HG03469 (cell line): ENCODE measurements around the gene HMGXB4.
"Not testable (repeated sequence)": the region's sequence is repeated elsewhere in the genome, so short reads cannot be mapped to it uniquely, and the experiment has no call there.

Experiments
- ATAC-seq: cut with Tn5 transposase; IDR thresholded peaks from one replicate; pipeline ENCODE4 v1.9.1; 2021; ENCODE audit warnings: mild to moderate bottlenecking, moderate library complexity, moderate number of reproducible peaks; ENCODE audit not compliant: unreplicated experiment

The HMGXB4 gene, protein sequence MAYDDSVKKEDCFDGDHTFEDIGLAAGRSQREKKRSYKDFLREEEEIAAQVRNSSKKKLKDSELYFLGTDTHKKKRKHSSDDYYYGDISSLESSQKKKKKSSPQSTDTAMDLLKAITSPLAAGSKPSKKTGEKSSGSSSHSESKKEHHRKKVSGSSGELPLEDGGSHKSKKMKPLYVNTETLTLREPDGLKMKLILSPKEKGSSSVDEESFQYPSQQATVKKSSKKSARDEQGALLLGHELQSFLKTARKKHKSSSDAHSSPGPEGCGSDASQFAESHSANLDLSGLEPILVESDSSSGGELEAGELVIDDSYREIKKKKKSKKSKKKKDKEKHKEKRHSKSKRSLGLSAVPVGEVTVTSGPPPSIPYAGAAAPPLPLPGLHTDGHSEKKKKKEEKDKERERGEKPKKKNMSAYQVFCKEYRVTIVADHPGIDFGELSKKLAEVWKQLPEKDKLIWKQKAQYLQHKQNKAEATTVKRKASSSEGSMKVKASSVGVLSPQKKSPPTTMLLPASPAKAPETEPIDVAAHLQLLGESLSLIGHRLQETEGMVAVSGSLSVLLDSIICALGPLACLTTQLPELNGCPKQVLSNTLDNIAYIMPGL

DNA sequence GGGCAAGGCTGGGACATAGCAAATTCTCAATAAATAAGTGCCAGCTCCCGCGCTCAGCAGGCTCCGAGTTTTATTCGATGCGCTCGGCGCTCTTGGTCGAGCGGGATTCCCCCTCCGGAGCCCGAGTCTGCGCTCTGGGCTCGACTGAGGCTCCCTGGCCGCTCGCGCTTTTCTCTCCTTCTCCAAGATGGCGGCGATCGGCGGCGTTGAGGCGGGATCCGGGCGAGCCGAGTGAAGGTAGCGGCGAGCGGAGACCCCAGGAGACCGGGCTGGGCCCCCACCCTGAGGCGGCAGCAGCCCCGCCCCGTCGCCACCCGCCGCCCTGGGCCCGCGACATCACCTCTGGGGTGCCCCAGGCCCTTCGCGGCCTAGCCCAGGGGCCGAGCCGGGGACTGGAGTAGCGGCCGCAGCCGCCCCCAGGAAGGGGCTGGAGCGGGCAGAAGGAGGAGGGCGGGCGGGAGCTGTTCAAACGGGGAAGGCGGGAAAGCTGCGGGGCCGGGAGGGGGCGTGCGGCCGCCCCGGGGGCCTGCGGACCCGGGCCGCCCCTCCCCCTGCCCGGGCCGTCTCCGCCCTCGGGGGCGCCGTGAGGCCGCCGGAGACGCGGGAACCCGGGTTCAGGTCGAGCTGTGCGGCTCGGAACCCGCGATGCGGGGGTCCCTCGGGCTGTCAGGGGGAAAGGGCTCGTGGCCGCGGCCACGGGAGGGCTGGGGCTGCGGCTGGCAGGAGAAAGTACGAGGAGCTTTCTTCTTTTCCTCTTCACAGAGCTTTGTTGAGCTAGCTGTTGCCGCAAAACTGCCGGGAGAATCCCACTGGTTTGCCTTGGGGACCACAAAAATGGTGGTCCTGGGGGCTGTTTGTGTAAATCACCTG, at the start of gene HMGXB4:
Gene HMGXB4 (plus strand): TSS at position 173 of the 870 bp plus-strand sequence. CDS start 4,898 bp downstream, outside the sequence.
- peak; percentile 79 for ATAC-seq

DNA sequence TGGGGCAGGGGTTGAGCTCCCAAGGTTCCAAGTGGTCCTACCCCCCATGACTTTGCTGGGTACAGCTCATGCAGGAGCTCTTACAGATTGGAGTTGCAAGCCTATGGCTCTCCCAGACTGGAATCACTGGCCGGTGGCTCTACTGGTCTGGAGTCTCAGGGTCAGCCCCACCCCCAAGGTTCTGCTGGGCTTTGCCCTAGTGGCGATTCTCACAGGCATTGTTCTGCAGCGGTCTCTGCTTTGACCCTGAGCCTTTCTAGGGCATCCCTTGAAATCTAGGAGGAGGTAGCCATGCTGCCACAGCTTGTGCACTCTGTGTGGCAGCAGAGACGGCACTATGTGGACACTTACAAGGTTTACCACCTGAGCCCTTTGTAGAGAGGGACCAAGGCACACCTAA, 49.3 kb upstream of the HMGXB4 start:
- no peak for ATAC-seq

DNA sequence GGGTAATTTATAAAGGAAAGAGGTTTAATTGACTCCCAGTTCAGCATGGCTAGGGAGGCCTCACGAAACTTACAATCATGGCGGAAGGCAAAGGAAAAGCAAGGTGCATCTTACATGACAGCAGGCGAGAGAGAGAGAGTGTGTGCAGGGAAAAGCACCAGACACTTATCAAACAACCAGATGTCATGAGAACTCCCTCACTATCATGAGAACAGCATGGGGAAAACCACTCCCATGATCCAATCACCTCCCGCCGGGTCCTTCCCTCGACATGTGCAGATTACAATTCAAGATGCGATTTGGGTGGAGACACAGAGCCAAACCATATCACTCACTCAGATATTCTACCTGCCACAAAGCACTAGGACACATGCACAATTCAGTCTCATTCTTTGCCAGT, 48.1 kb upstream of the HMGXB4 start:
- ATAC-seq: no peak

DNA sequence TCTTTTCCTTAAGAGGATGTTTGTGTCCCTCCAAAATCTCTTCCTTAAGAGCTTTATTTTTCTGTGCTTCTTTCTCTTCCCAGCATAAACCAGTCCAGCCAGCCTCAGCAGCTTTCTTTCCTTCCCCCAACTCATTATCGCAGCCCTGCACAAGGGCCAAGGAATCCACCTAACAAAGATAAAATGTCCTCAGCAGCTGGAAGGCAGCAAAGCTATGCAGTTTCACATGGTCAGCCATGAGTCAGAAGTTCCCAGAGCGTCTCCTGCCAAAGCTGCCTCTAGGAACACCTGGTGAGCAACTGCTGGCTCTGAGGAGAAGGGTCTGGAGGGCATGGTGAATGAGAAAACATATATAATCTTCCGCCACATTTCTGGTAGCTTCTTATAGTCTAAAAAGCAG, 45.3 kb upstream of the HMGXB4 start:
- no peak for ATAC-seq

DNA sequence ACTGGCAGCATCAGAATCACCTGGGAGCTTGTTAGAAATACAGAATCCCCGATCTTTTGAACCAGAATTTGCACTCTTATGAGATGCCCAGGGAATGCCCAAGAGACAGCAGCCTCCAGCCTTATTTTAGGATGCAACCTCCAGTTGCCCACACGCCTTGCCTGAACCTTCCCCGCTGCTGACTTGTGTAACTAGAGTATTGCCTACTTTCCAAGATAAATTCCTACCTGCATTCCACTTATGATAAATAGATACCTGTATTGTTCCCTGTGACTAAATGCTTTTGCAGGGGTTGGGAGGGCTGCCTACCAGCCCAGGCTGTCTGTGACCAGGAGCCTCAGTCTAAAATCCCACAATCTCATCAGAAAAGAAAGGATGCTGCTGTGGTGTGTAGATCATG, 44.3 kb upstream of the HMGXB4 start:
- no peak for ATAC-seq

DNA sequence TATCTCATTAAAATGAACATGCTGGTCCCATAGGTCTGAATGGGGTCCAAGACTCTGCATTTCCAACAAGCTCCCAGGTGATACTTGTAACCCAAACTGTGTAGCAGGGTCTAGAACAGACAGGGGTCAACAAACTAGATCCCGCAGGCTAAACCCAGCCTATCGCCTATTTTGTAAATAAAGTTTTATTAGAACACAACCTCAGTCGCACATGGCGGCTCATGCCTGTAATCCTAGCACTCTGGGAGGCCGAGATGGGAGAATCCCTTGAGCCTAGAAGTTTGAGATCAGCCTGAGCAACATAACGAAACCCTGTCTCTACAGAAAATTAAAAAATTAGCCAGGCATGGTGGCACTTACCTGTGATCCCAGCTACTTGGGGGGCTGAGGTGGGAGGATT, 42.3 kb upstream of the HMGXB4 start:
- ATAC-seq: no peak

DNA sequence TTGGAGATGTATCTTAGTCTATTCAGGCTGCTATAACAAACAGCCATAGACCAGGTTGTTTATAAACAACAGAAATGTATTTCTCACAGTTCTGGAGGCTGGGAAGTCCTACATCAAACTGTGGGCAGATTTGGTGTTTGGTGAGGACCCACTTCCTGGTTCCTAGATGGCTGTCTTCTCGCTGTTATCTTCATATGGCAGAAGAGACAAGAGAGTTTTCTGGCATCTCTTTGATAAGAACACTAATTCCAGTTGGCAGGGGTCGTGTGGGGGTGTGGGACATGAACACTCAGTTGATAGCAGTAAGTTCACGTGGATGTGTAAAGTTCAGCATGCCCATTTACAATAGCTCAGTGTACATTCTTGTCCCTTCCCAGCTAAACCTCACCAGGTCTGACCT, 41.3 kb upstream of the HMGXB4 start:
- no peak for ATAC-seq

DNA sequence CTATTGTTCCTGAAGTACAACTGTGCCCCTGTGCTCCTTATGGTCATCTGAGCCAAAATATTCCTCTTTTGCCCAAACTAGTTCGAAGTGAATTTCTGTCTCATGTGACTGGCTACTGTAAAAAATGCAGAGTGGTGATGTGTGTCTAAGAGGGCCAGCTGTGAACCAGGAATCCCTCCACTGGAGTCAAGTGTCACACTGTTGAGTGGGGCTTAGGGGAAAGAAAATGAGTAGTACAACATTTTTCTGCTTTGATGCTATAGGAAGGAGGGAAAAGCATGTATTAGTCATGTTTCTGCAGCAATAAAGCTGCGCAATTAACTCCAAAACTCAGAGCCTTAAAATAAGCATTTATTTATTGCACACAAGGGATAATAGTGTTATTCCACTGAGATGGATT, 39.8 kb upstream of the HMGXB4 start:
- ATAC-seq: no peak

DNA sequence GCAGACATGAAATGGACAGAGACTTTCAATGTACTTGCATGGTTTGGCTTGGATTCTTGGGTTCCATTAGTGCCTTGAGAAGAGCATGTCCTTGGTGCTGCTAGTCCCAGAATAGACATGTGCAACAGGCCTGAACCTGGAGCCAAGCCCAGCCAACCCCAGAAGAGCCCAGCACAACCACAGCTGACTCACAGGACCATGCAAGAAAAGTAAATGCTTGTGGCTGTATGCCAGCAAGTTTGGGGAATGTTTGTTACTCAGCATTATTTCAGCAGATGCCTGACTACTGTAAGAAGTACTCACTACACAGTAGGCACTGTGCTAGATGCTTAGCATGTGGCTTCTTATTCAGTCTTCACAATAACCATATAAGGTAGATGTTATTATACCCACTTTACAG, 39.2 kb upstream of the HMGXB4 start:
- no peak for ATAC-seq

DNA sequence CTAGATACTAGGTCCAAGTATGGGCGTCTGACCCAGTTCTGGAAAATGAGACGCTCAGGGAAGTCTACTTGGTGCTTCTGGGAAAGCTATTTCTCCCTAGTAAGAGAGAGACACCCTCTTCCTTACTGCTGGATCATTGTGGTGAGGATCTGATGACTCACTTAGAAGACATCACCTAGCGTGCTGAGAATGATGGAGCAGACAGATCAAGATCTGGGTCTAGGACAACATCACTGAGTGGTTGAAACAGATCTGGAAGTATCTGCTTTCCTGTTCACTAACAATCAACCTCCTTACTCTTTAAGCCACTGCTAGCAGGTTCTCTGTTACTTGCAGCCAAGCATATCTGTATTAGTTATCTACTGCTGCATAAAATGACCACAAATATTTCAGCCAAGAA, 38.3 kb upstream of the HMGXB4 start:
- no peak for ATAC-seq

DNA sequence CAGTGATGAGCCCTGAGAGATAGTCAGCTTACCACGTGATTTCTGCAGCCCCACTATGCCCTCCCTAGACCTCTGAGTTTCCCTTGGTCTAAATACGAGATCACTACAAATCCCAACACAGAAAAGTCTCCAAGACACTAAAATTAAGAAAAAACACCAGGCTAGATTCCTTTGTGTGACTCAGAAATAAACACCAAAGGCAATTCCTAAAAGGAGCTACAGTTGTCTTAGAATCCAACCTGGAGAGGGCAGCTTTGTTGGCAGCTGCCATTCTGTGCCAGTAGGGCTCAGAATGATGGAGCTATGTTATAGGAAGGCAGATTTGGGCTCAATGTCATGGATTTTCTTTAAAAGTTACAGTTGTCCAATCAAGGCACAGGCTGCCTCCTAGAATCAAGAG, 37.1 kb upstream of the HMGXB4 start:
- no peak for ATAC-seq

DNA sequence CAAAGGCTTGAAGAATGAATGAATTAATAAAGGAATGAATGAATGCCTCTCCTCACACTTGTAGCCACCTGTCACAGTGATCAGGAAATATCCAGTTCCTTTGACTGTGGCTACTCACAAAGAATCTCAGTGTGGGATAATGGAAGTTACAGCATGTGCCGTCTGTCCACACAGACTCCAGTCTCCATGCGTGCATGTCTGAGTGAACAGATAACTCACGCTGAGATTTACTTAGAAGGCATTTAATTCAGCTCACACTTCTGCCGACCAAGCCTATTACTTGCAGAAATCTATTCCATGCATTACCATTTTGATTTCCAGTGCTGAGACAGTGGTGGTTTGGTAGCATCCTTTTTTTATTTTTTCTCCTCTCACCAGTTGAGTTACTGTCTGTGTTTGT, 32.3 kb upstream of the HMGXB4 start:
- ATAC-seq: no peak

DNA sequence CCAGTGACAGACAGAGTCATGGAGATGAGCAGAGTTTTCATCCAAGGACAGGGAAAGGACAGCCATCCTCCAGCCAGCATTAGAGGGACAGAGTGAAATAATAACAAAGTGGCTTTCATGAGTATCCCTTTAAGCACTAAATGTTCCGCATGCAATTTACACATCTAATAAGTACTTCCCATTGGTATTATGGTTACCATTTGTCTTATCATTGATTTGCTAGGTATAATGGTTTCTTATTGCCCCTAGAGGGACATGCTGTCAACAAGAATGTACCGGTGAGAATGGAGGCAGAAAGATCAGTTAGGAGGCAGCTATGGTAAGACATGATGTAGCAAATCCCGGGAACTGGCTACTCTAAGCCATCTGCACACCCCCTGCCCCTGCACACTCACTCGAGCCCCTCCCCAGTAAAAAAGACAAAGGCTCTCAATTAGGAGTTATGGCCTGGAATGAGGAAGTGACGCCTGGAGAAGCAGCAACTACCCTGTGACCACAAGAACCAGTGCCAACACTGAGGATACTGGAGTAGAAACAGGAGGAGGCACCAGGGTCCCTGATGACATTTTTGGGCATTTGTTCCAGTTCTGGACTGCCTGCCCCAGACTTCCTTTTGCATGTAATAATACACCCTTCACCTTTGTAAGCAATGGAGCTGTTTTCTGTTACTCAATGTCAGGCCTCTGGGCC, 30.2 kb upstream of the HMGXB4 start:
- no peak for ATAC-seq

DNA sequence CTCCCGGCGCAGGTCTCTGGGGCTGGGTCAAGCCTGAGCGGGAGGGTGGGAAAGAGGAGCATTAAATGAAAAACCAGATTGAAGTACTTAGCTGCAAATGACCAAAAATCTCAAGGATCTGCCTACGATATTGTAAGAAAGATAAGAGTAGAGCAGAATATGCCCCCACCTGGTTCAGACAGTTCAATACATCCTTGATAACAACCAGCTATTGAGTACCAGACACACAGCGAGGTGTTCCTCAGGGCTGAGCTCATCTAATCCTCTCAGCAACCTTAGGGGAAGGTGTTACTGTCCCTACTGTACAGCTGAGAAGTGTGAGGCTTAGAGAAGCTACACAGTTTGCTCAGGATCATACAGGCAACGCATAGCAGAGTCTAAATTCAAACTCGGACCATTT, 27.4 kb upstream of the HMGXB4 start:
- no peak for ATAC-seq

DNA sequence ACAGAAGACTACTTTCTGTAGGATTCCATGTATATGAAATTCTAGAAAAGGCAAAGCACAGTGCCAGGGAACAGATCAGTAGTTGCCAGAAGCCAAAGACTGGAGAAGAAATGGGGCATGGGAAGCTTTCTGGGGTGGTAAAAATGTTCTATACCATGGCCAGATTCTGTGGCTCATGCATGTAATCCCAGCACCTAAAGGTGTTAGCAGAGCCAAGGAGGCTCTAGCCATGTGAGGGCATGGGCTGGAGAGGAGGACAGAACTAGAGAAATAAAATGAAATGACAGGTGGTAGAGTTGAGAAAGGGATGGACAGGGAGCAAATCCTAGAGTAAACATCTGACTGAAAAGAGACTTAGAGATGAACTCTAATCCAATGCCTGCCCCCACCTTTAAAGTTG, 26.9 kb upstream of the HMGXB4 start:
- no peak for ATAC-seq

DNA sequence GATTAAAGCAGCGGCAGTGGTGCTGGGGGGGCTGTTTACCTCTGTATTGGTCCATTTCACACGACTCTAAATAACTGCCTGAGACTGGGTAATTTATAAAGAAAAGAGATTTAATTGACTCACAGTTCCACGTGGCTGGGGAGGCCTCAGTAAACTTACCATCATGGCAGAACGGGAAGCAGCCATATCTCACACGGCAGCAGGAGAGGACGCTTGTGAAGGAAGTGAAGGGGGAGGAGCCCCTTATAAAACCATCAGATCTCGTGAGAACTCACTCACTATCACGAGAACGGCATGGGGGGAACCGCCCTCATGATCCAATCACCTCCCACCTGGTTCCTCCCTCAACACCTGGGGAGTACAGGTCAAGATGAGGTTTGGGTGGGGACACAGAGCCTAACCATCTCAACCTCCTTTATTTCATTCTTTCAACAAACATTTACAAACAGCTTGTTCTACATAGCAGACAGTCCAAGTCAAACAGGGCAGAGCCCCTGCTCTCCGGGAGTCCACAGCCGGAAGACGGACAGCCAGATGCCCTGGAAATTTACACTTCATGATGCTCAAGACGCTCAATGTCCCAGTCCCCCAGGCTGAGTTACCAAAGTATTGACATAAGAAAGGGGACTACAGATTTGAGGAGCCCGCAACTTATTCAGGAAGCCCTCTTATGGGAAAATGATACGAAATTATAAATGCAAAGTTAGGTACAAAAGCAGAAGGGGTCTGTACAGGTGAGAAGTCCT, 26.3 kb upstream of the HMGXB4 start:
- no peak for ATAC-seq

DNA sequence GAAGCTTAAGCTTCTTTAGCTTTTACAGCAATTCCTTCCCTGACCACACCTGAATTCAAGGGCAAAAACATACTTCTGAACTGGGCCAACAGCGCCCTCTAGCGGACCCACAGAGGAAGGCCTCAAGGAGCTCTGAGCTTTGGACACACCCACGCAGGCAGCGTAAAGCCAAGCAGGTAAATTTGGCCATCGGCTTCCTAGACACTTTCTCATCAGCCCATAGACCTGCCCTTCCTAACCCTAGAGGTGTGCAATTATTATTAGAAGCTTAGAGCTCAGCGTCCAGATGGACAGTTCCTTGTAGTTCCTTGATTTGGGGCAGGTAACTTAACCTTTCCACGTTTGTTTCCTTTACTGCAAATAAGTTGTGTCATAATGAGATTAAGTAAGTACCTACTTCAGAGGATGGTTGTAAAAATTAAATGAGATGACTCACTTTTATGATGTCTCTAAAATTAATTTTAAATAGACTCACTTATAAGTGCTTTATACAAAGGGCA, 25.7 kb upstream of the HMGXB4 start:
- no peak for ATAC-seq

DNA sequence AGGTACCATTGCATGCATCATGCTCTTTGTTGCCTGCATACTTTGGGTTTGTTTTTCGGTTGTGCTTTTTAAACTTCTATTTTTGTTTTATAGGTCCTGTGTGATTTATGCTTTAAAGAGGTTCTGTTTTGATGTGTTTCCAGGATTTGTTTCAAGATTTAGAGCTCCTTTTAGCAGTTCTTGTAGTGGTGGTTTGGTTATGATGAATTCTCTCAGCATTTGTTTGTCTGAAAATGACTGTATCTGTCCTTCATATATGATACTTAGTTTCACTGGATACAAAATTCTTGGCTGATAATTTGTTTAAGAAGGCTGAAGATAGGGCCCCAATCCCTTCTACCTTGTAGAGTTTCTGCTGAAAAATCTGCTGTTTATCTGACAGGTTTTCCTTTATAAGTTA, 18.5 kb upstream of the HMGXB4 start:
- not testable (repeated sequence) for ATAC-seq

DNA sequence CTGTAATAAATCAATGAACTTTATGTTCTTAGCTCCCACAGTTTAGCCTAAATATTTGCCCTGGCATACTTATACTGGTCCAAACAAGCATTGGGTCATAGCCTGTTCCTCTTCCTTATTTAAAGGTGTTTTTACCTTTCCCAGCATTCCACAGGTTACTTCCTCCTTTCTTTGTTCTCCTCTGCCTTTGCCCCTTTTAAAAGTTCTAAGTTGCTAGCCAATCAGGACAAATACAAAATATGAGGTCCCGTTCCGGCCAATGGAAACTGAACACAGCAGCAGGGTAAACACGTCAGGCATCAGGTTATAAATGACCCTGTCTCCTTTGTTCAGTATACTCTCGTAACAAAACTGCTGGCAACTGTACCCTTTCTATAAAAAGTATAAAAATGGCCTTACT, 12.8 kb upstream of the HMGXB4 start:
- not testable (repeated sequence) for ATAC-seq

DNA sequence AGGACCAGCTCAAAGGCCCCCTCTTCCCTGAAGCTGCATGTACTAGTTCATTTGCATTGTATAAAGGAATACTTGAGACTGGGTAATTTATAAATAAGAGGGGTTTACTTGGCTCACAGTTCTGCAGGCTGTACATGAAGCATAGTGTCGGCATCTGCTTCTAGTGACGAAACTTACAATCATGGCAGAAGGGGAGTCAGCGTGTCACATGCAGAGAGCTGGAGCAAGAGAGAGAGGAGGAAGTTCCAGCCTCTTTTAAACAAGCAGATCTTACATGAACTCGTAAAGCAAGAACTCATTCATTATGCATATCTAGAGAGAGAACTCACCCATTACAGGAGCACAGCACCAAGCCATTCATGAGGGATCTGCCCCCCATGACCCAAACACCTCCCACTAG, 7.1 kb upstream of the HMGXB4 start:
- no peak for ATAC-seq
